Measurements from ENCODE around the gene STXBP5L. TPM values are rescaled to one million over a fixed set of nuclear protein-coding genes. Genes with fewer than 3 reads are reported as not detected.
"Not testable (repeated sequence)": the region's sequence is repeated elsewhere in the genome, so short reads cannot be mapped to it uniquely, and the experiment has no call there.

The STXBP5L gene
- total RNA-seq, 1 donor from 2014 or later = not detected

DNA sequence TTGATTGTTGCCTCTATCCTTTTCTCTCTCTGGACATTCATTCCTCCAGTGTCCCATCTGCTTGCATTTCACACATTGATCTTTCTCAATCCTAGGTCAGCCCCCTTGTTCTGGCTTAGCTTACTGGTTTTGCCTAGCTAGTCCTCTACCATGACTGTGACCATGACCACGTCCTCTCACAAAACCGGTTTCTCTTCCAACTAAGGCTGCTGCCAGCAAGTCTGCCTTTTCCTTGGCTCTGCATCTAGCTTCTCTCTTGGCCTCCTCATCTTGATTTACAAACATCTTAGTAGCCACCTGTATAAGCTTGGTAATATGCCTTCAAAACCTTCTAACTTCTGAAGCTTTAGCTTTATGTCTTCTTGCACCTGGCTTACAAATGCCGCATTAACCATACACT is 167.2 kb downstream of the STXBP5L start:
- no peak for DNase-seq (ENCODE audit: low spot score)
- H3K36me3 Mint-ChIP-seq (ENCODE audit: low read depth) = no peaks in the 10 kb centered on the region
- intact Hi-C loops (cut with micrococcal nuclease) = no loop called here
- H3K27me3 Mint-ChIP-seq (ENCODE audit: insufficient read depth) = no peaks in the 10 kb centered on the region
- H3K4me3 Mint-ChIP-seq = no peak overlapping the region
- H3K4me1 Mint-ChIP-seq (ENCODE audit: low read depth) = no peaks in the 10 kb centered on the region
- H3K27ac Mint-ChIP-seq = no peak overlapping the region
- H3K9me3 Mint-ChIP-seq = no peaks in the 10 kb centered on the region

DNA sequence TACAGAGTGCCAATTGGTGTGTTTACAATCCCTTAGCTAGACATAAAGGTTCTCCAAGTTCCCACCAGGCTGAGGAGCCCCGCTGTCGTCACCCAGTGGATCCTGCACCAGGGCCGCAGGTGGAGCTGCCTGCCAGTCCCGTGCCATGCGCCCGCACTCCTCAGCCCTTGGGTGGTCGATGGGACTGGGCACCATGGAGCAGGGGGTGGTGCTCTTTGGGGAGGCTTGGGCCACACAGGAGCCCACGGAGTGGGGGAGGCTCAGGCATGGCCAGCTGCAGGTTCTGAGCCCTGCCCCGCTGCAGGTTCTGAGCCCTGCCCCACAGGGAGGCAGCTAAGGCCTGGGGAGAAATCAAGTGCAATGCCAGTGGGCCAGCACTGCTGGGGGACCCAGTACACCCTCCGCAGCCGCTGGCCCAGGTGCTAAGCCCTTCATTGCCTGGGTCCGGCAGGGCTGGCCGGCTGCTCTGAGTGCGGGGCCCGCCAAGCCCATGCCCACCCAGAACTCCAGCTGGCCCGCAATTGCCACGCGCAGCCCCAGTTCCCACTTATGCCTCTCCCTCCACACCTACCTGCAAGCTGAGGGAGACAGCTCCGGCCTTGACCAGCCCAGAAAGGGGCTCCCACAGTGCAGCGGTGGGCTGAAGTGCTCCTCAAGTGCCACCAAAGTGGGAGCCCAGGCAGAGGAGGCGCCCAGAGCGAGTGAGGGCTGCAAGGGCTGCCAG is 170.5 kb downstream of the STXBP5L start:
- H3K27ac Mint-ChIP-seq; DNase-seq (ENCODE audit: low spot score); H3K36me3 Mint-ChIP-seq (ENCODE audit: low read depth); H3K9me3 Mint-ChIP-seq; H3K27me3 Mint-ChIP-seq (ENCODE audit: insufficient read depth); intact Hi-C loops (cut with micrococcal nuclease); H3K4me3 Mint-ChIP-seq; H3K4me1 Mint-ChIP-seq (ENCODE audit: low read depth): not testable (repeated sequence)

DNA sequence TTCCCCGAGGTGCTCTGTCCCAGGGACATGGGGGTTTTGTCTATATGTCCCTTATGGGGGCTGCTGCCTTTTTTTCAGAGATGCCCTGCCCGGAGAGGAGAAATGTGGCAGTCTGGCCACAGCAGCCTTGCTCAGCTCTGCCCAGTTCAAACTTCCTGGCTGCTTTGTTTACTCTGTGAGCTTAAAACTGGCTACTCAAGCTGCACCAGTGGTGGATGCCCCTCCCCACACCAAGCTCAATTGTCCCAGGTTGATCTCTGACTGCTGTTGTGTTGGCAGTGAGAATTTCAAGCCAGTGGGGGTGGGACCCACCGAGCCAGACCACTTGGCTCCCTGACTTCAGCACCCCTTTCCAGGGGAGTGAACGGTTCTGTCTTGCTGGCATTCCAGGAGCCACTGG is 188.9 kb downstream of the STXBP5L start:
- H3K4me1 Mint-ChIP-seq (ENCODE audit: low read depth) = no peaks in the 10 kb centered on the region
- DNase-seq (ENCODE audit: low spot score) = no peak
- H3K27ac Mint-ChIP-seq = no peak overlapping the region
- intact Hi-C loops (cut with micrococcal nuclease) = no loop called here
- H3K9me3 Mint-ChIP-seq = peaks cover 13% of the 10 kb centered on the region
- no peak overlapping the region for H3K4me3 Mint-ChIP-seq
- H3K27me3 Mint-ChIP-seq (ENCODE audit: insufficient read depth) = no peaks in the 10 kb centered on the region
- H3K36me3 Mint-ChIP-seq (ENCODE audit: low read depth) = no peaks in the 10 kb centered on the region

DNA sequence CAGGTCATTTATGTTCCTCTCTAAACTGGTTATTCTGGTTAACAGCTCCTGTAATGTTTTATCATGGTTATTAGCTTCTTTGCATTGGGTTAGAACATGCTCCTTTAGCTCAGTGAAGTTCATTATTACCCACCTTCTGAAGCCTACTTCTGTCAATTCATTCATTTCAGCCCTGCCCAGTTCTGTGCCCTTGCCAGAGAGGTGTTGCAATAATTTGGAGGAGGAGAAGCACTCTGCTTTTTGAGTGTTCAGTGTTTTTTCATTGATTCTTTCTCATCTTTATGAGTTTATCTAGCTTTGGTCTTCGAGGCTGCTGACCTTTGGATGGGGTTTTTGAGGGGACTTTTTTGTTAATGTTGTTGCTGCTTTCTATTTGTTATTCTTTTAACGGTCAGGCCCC is 203.1 kb downstream of the STXBP5L start:
- H3K36me3 Mint-ChIP-seq (ENCODE audit: low read depth); H3K27ac Mint-ChIP-seq; H3K4me3 Mint-ChIP-seq; intact Hi-C loops (cut with micrococcal nuclease); H3K9me3 Mint-ChIP-seq; DNase-seq (ENCODE audit: low spot score); H3K4me1 Mint-ChIP-seq (ENCODE audit: low read depth); H3K27me3 Mint-ChIP-seq (ENCODE audit: insufficient read depth): not testable (repeated sequence)

DNA sequence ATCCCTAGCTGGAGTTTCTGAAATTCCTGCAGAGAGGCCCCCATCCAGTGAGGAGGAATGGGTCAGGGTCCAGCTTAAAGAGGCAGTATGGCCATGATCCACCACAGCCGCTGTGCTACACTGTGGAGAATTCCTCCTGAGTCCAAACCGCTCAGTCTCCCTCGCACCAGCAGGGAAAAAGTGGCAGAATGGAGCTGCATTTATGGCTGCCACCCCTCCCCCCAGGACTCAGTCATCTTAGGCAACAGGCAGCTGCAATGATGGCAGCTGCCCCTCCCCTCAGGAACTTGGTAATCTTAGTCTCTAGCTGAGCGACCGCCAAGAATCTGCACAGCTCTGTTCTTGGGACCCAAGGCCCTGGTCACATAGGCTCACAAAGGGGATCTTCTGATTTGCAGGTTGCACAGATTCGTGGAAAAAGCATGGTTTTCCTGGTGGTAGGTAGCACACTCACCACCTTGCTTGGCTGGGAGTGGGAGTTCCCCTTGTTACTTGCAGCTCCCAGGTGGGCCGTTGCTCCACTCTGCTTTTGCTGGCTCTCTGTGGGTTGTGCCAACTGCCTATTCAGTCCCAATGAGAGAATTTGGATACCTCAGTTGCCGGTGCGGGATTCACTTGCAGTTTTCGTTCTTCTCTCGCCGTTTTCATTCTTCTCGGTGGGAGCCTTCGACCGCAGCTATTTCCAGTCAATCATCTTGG is 204.1 kb downstream of the STXBP5L start:
- H3K9me3 Mint-ChIP-seq = peaks cover 10% of the 10 kb centered on the region
- intact Hi-C loops (cut with micrococcal nuclease) = no loop called here
- no peaks in the 10 kb centered on the region for H3K4me1 Mint-ChIP-seq (ENCODE audit: low read depth)
- DNase-seq (ENCODE audit: low spot score) = no peak
- no peaks in the 10 kb centered on the region for H3K27me3 Mint-ChIP-seq (ENCODE audit: insufficient read depth)
- no peak overlapping the region for H3K27ac Mint-ChIP-seq
- no peak overlapping the region for H3K4me3 Mint-ChIP-seq
- H3K36me3 Mint-ChIP-seq (ENCODE audit: low read depth) = no peaks in the 10 kb centered on the region

DNA sequence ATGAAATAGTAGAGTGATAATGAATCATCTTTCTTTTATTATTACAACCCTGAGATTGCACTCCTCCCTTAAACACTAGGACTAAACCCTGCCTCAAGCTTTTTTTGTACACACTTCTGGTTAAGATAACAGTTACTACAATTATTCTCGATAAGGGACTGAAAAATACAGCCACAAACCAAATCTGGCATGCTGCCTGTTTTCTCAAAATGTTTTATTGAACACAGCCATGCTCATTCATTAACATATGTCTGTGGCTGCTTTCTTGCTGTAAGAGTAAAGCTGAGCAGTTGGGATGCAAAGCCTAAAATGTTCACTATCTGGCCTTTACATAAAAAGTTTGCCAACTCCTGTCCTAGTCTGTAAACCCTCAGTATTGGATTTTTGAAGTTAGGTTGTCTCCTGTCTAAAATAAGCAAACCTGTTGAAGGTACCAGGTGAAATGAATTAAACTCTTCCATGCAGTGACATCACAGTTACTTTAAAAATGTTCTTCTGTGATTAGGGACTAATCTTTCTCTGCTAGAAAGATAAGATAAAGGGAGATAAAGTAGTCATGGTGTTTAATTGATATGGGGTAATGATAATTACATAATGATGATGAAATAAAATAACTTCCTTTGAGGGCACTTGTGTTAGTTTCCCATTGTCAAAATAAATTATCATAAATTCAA is 218.2 kb downstream of the STXBP5L start:
- no peak for DNase-seq (ENCODE audit: low spot score)
- H3K27ac Mint-ChIP-seq = no peak overlapping the region
- H3K36me3 Mint-ChIP-seq (ENCODE audit: low read depth) = no peaks in the 10 kb centered on the region
- intact Hi-C loops (cut with micrococcal nuclease) = no loop called here
- H3K27me3 Mint-ChIP-seq (ENCODE audit: insufficient read depth) = no peaks in the 10 kb centered on the region
- H3K4me1 Mint-ChIP-seq (ENCODE audit: low read depth) = no peaks in the 10 kb centered on the region
- H3K4me3 Mint-ChIP-seq = no peak overlapping the region
- no peaks in the 10 kb centered on the region for H3K9me3 Mint-ChIP-seq

DNA sequence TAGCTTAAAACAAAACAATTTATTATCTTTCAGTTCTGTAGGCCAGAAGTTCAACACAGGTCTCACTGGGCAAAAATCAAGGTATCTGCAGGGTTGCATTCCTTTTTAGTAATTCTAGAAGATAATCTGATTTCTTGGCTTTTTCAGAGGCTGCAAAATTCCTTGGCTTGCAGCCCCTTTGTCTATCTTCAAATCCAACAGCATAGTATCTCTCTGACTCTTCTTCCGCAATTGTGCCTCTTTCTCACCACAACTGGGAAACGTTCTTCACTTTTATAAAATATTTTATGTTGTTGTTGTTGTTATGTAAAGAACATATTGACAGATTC is 218.7 kb downstream of the STXBP5L start:
- no peaks in the 10 kb centered on the region for H3K9me3 Mint-ChIP-seq
- no peaks in the 10 kb centered on the region for H3K27me3 Mint-ChIP-seq (ENCODE audit: insufficient read depth)
- H3K36me3 Mint-ChIP-seq (ENCODE audit: low read depth) = no peaks in the 10 kb centered on the region
- no peak overlapping the region for H3K4me3 Mint-ChIP-seq
- no peak overlapping the region for H3K27ac Mint-ChIP-seq
- no peak for DNase-seq (ENCODE audit: low spot score)
- H3K4me1 Mint-ChIP-seq (ENCODE audit: low read depth) = no peaks in the 10 kb centered on the region
- intact Hi-C loops (cut with micrococcal nuclease) = no loop called here

DNA sequence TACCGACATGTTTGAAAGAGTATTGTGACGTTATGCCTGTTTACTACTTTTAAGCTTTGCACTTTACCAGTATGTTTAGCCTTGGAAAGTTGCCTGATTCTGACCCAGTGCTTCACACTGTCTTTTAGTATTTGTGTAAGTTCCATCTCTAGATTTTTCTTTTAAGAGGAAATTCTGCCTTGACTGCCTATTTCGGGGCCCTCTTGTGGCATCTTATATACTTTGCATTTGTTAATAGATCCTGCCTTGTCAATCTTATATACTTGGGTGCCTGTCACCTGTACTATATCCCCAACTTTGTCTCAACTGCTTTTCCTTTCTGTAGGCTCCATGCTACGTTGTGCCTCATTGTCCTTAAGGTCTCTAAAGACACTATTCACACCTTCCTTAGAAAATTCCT is 244.6 kb downstream of the STXBP5L start:
- Mint-ChIP-seq H3K9me3 (no peaks in the 10 kb centered on the region), H3K4me1 (ENCODE audit: low read depth) (no peaks in the 10 kb centered on the region), H3K36me3 (ENCODE audit: low read depth) (no peaks in the 10 kb centered on the region), H3K27me3 (ENCODE audit: insufficient read depth) (no peaks in the 10 kb centered on the region), H3K27ac (no peak overlapping the region), H3K4me3 (no peak overlapping the region)
- no peak for DNase-seq (ENCODE audit: low spot score)
- intact Hi-C loops (cut with micrococcal nuclease) = no loop called here

DNA sequence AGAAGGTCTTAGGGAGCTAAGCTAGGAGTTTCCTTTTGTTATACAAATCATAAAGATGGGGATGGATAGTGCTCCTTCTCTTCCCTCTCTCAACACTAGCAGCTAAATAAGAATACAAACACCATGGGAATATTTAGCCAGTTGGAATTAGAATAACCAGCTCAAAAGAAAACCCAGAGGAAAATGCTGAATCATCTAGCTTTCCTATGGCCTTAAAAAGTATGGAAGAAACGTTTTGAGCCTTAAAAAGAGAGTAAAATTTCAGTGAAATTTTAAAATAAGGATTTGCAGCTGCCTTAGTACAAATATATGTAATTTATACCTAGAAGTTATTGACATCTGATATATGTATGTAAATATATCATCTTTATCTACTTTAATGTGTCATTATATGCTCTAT is 245.8 kb downstream of the STXBP5L start:
- Mint-ChIP-seq H3K4me1 (ENCODE audit: low read depth) (no peaks in the 10 kb centered on the region), H3K9me3 (no peaks in the 10 kb centered on the region), H3K36me3 (ENCODE audit: low read depth) (no peaks in the 10 kb centered on the region)

DNA sequence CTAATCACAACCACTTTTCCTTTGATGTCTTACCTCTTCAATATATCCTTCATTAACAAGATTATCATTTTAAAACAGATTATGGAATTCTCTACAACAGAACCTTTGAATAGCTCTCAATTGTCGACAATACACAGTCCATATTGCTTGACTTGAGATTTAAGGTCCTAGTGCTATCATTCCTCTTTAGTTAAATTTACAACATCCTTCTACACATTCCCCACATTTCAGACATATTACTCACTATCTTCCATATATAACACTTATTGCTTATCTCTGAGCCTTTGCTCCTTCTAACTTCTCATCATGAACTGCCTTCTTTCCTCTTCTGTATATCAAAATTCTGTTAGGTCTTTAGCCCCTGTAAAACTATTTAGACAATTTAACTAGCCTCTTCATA is 247.0 kb downstream of the STXBP5L start:
- intact Hi-C loops (cut with micrococcal nuclease) = no loop called here
- Mint-ChIP-seq H3K9me3 (no peaks in the 10 kb centered on the region), H3K4me1 (ENCODE audit: low read depth) (no peaks in the 10 kb centered on the region), H3K27me3 (ENCODE audit: insufficient read depth) (no peaks in the 10 kb centered on the region), H3K4me3 (no peak overlapping the region), H3K27ac (no peak overlapping the region), H3K36me3 (ENCODE audit: low read depth) (no peaks in the 10 kb centered on the region)
- no peak for DNase-seq (ENCODE audit: low spot score)

More for the DNA sequence above, 245.8 kb downstream of the STXBP5L start:
- no peak overlapping the region for H3K4me3 Mint-ChIP-seq
- no peak for DNase-seq (ENCODE audit: low spot score)
- no peaks in the 10 kb centered on the region for H3K27me3 Mint-ChIP-seq (ENCODE audit: insufficient read depth)
- H3K27ac Mint-ChIP-seq = no peak overlapping the region
- intact Hi-C loops (cut with micrococcal nuclease) = no loop called here

DNA sequence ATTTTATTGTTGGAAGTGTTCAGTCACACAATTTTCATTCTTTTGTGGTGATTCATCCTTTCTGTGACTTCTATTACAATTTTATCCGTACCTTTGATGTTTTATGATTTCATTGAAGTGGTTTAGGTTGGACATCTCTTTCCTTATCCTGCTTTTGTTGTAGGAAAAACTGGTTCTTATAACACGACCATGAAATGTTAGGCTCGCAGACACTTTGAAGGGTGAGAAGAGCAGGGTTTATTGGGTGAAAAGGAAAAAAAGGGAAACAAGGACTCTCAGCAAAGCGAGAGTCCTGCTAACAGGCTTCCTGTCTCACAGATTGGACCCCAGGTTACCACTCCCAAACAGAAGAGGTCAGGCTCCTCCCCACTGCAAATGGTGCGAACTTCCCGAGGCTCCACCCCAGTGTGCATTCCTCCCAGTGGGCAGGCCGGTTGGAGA is 257.4 kb downstream of the STXBP5L start:
- DNase-seq (ENCODE audit: low spot score) = no peak
- no peaks in the 10 kb centered on the region for H3K36me3 Mint-ChIP-seq (ENCODE audit: low read depth)
- no peaks in the 10 kb centered on the region for H3K27me3 Mint-ChIP-seq (ENCODE audit: insufficient read depth)
- intact Hi-C loops (cut with micrococcal nuclease) = no loop called here
- H3K4me1 Mint-ChIP-seq (ENCODE audit: low read depth) = no peaks in the 10 kb centered on the region
- peaks cover 11% of the 10 kb centered on the region for H3K9me3 Mint-ChIP-seq
- H3K27ac Mint-ChIP-seq = no peak overlapping the region
- H3K4me3 Mint-ChIP-seq = no peak overlapping the region

DNA sequence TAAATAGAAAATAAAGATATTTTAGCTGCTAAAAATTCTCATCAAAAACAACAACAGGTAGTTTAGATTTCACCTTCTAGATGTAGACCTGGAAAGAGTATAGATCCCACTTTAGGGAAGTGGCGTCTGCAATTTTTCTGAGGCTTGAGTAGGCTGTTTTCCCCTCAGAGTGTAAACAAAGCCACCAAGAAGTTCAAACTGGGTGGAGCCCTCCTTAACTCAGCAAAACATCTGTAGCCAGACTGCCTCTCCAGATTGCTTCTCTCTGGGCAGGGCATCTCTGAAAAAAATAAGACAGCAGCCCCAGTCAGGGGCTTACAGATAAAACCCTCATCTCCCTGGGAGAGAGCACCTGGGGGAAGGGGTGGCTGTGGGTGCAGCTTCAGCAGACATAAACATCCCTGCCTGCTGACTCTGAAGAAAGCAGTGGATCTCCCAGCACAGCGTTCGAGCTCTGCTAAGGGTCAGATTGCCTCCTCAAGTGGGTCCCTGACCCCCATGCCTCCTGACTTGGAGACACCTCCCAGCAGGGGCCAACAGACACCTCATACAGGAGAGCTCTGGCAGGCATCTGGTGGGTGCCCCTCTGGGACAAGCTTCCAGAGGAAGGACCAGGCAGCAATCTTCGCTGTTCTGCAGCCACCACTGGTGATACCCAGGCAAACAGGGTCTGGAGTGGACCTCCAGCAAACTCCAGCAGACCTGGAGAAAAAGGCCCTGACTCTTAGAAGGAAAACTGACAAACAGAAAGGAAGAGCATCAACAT is 259.6 kb downstream of the STXBP5L start:
- Mint-ChIP-seq H3K4me3 (no peak overlapping the region), H3K9me3 (peaks cover 13% of the 10 kb centered on the region), H3K27me3 (ENCODE audit: insufficient read depth) (no peaks in the 10 kb centered on the region), H3K27ac (no peak overlapping the region), H3K36me3 (ENCODE audit: low read depth) (no peaks in the 10 kb centered on the region), H3K4me1 (ENCODE audit: low read depth) (no peaks in the 10 kb centered on the region)
- DNase-seq (ENCODE audit: low spot score) = no peak
- intact Hi-C loops (cut with micrococcal nuclease) = no loop called here

DNA sequence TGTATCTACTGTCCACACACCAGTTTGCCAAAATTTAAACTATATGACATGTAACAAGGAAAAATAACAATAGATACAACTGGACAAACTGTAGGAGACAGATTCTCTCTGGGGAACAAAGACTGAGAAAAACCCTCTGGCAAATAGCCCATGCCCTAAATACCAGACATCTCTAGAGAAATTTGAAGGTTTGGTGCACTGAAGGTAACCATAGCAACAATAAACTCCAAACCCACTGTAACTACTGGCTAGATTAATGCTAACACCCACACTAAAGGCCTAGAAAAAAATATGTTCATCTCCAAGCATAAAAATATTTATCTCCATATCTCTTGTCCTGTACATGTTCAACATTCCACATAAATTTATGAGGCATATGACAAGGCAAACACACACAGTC is 267.1 kb downstream of the STXBP5L start:
- Mint-ChIP-seq H3K4me1 (ENCODE audit: low read depth) (no peaks in the 10 kb centered on the region), H3K36me3 (ENCODE audit: low read depth) (no peaks in the 10 kb centered on the region), H3K4me3 (no peak overlapping the region), H3K27me3 (ENCODE audit: insufficient read depth) (no peaks in the 10 kb centered on the region), H3K9me3 (peaks cover 19% of the 10 kb centered on the region), H3K27ac (no peak overlapping the region)
- no peak for DNase-seq (ENCODE audit: low spot score)
- intact Hi-C loops (cut with micrococcal nuclease) = no loop called here
